Gastrocnemius medialis (tissue), 4 donors: ENCODE data around the gene MATN1.

Experiments used
- POLR2A ChIP-seq, 2 donors: fragments of 450-650 bp; IDR thresholded peaks; one replicate each; pipeline ENCODE4 v1.6.1; 2017; ENCODE audit warnings: antibody characterized with exemption in 2 of 2, mild to moderate bottlenecking in 2 of 2, moderate library complexity in 2 of 2
- TF ChIP-seq, protein P1 (sequence below), 5 experiments: fragments of 450-650 bp in 3 of 5; fragments of 200-600 bp in 2 of 5; sonication (generic) in 2 of 5; IDR thresholded peaks in 4 of 5; conservative IDR thresholded peaks in 1 of 5; 1 replicate in 4 of 5; 2 replicates in 1 of 5; pipeline ENCODE4 v1.5.1; 2016 to 2019; ENCODE audit warnings: antibody characterized with exemption in 5 of 5, mild to moderate bottlenecking in 3 of 5, moderate library complexity in 3 of 5

DNA sequence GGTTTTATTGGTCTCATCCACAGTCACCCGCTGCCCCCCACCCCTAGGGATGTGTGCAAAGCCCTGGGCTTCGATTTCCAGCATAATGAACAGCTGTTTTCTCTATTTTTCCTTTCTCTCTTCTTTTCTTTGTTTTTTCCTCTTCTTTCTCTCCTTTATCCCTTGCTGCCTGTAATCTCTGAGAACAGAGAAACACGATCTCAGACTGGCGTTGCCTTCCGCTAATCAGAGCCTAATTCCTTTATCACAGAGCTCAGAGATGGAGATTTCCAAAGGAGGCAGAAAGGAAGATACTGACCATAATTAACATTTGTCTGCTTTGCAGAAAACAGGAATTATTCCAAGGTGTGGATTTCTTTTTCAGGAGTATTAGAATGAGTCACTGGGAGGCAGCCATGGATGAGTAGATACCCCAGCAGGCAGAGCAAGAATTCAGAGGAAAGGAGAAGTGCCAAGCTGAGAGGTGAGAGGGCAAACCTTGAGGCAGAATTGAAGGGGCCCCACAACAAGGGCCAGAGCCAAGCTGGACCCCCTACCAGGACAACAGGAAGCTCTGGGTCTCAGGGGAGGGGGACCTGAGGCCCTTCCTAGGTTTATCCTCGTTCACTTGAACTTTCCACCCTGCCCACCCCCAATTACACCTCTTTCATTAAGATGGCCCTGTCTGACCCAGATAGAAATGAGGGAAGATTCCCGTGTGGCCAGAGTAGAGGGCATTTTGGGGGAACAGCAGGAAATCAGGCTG lies 33.3 kb downstream of the MATN1 start:
- TF ChIP-seq, protein P1, sequence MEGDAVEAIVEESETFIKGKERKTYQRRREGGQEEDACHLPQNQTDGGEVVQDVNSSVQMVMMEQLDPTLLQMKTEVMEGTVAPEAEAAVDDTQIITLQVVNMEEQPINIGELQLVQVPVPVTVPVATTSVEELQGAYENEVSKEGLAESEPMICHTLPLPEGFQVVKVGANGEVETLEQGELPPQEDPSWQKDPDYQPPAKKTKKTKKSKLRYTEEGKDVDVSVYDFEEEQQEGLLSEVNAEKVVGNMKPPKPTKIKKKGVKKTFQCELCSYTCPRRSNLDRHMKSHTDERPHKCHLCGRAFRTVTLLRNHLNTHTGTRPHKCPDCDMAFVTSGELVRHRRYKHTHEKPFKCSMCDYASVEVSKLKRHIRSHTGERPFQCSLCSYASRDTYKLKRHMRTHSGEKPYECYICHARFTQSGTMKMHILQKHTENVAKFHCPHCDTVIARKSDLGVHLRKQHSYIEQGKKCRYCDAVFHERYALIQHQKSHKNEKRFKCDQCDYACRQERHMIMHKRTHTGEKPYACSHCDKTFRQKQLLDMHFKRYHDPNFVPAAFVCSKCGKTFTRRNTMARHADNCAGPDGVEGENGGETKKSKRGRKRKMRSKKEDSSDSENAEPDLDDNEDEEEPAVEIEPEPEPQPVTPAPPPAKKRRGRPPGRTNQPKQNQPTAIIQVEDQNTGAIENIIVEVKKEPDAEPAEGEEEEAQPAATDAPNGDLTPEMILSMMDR (IDR thresholded peaks at IDR 0.05 in 4 of 5, conservative IDR thresholded peaks at IDR 0.05 in 1 of 5), result no peak
- TF ChIP-seq POLR2A (IDR thresholded peaks at IDR 0.05), result no peak
